SK-N-SH treated with all-trans-retinoic acid at 6 μM for 48 hours (cell line): ENCODE data around the gene MAGEB4.

Source experiments
- ATAC-seq: fragments of 200-7000 bp; cut with Tn5 transposase; 3 replicates; pipeline ENCODE4 v1.9.1; 2020; ENCODE audit warnings: mild to moderate bottlenecking, moderate library complexity
- BACH2 ChIP-seq: fragments of 250-450 bp; sonication (Bioruptor Pico); IDR thresholded peaks from 2 replicates; pipeline ENCODE4 v1.9.0; 2021; ENCODE audit warnings: mild to moderate bottlenecking, borderline replicate concordance
- CREB5 ChIP-seq: fragments of 250-450 bp; sonication (Bioruptor Pico); IDR thresholded peaks from 2 replicates; pipeline ENCODE4 v1.5.1; 2020; ENCODE audit warnings: low read depth, mild to moderate bottlenecking, moderate library complexity
- GLIS3 ChIP-seq: fragments of 250-450 bp; sonication (Bioruptor Pico); IDR thresholded peaks from 2 replicates; pipeline ENCODE4 v1.5.0; 2020; ENCODE audit warnings: mild to moderate bottlenecking, moderate library complexity
- TOX ChIP-seq: fragments of 250-450 bp; sonication (Bioruptor Pico); IDR thresholded peaks from 2 replicates; pipeline ENCODE4 v1.8.0; 2021; ENCODE audit warnings: mild to moderate bottlenecking, moderate library complexity, borderline replicate concordance
- ZNF565 ChIP-seq: fragments of 450-650 bp; formaldehyde crosslinking; conservative IDR thresholded peaks from 2 replicates; pipeline ENCODE4 v1.5.0; 2020; ENCODE audit warnings: low read depth, mild to moderate bottlenecking, moderate library complexity
- ZNF70 ChIP-seq: fragments of 450-650 bp; formaldehyde crosslinking; IDR thresholded peaks from 2 replicates; pipeline ENCODE4 v1.5.0; 2020; ENCODE audit warnings: mild to moderate bottlenecking, moderate library complexity
- TF ChIP-seq, protein P1 (sequence below): fragments of 250-450 bp; sonication (Bioruptor Pico); IDR thresholded peaks from 2 replicates; pipeline ENCODE4 v1.5.1; 2021; ENCODE audit warnings: mild to moderate bottlenecking, moderate library complexity
- TF ChIP-seq, protein P2 (sequence below): fragments of 250-450 bp; sonication (Bioruptor Pico); IDR thresholded peaks from 2 replicates; pipeline ENCODE4 v1.5.0; 2020; ENCODE audit warnings: mild to moderate bottlenecking, moderate library complexity
- TF ChIP-seq, protein P3 (sequence below): fragments of 250-450 bp; sonication (Bioruptor Pico); IDR thresholded peaks from 2 replicates; pipeline ENCODE4 v1.8.0; 2021; ENCODE audit warnings: low read depth, mild to moderate bottlenecking, moderate library complexity, borderline replicate concordance

Gene MAGEB4

DNA sequence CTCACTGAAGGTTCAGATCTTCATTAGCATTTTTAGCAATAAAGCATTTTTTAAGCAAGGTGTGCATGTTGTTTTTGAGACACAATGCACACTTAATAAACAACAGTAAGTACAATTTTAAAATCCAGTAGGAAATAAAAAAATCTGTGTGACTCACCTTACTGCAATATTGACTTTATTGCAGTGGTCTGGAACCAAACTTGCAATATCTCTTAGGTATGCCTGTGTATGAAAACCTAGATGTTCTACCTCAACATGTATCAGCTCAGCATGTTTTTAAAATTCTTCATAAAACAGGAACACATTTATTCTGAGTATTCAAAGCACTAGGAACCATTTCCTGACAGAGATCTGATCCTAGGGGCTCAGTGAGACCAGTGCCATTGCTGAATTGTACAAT lies 40.7 kb downstream of the MAGEB4 start:
- ATAC-seq, result peak; percentile 17; the same call in 2 of the 3 replicates
- TF ChIP-seq ZNF70 (CRISPR knock-in tag), result no peak
- TF ChIP-seq, protein P1, sequence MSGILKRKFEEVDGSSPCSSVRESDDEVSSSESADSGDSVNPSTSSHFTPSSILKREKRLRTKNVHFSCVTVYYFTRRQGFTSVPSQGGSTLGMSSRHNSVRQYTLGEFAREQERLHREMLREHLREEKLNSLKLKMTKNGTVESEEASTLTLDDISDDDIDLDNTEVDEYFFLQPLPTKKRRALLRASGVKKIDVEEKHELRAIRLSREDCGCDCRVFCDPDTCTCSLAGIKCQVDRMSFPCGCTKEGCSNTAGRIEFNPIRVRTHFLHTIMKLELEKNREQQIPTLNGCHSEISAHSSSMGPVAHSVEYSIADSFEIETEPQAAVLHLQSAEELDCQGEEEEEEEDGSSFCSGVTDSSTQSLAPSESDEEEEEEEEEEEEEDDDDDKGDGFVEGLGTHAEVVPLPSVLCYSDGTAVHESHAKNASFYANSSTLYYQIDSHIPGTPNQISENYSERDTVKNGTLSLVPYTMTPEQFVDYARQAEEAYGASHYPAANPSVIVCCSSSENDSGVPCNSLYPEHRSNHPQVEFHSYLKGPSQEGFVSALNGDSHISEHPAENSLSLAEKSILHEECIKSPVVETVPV (CRISPR knock-in tag), result no peak
- TF ChIP-seq CREB5 (CRISPR knock-in tag), result no peak
- TF ChIP-seq, protein P2, sequence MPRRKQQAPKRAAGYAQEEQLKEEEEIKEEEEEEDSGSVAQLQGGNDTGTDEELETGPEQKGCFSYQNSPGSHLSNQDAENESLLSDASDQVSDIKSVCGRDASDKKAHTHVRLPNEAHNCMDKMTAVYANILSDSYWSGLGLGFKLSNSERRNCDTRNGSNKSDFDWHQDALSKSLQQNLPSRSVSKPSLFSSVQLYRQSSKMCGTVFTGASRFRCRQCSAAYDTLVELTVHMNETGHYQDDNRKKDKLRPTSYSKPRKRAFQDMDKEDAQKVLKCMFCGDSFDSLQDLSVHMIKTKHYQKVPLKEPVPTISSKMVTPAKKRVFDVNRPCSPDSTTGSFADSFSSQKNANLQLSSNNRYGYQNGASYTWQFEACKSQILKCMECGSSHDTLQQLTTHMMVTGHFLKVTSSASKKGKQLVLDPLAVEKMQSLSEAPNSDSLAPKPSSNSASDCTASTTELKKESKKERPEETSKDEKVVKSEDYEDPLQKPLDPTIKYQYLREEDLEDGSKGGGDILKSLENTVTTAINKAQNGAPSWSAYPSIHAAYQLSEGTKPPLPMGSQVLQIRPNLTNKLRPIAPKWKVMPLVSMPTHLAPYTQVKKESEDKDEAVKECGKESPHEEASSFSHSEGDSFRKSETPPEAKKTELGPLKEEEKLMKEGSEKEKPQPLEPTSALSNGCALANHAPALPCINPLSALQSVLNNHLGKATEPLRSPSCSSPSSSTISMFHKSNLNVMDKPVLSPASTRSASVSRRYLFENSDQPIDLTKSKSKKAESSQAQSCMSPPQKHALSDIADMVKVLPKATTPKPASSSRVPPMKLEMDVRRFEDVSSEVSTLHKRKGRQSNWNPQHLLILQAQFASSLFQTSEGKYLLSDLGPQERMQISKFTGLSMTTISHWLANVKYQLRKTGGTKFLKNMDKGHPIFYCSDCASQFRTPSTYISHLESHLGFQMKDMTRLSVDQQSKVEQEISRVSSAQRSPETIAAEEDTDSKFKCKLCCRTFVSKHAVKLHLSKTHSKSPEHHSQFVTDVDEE (CRISPR knock-in tag), result no peak
- no peak for TF ChIP-seq ZNF565
- TF ChIP-seq GLIS3 (CRISPR knock-in tag), result no peak

- peak; percentile 93 for ATAC-seq
- TF ChIP-seq TOX (CRISPR knock-in tag), result peak; percentile 56; the same call in 1 of the 2 replicates
- TF ChIP-seq BACH2 (CRISPR knock-in tag), result no peak
- TF ChIP-seq, protein P3, sequence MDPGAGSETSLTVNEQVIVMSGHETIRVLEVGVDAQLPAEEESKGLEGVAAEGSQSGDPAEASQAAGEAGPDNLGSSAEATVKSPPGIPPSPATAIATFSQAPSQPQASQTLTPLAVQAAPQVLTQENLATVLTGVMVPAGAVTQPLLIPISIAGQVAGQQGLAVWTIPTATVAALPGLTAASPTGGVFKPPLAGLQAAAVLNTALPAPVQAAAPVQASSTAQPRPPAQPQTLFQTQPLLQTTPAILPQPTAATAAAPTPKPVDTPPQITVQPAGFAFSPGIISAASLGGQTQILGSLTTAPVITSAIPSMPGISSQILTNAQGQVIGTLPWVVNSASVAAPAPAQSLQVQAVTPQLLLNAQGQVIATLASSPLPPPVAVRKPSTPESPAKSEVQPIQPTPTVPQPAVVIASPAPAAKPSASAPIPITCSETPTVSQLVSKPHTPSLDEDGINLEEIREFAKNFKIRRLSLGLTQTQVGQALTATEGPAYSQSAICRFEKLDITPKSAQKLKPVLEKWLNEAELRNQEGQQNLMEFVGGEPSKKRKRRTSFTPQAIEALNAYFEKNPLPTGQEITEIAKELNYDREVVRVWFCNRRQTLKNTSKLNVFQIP, result 0 out of 2 replicates have a peak, but pooled peaks have one; percentile 25
Observed at GRCh38 chrX:30283456-30284200, 41.8 kb downstream of the MAGEB4 start.
